T-helper 1 cell treated with Interleukin-12 subunit alpha and Interleukin-12 subunit beta and Interleukin-4 antibody, amounts not matched to agents 30 ng/mL and 1 ng/mL, for 36 hours (primary cell): Measurements from ENCODE around the gene NCAPG2. TPM values are rescaled to one million over a fixed set of nuclear protein-coding genes. Genes with fewer than 3 reads are reported as not detected.

Source experiments
- intact Hi-C: fragments of 100-400 bp; cut with micrococcal nuclease; formaldehyde crosslinking; loops from one replicate; pipeline ENCODE4 v1.15.1; 2024
- total RNA-seq: library from RNA; stranded (reverse); gene quantifications from 2 replicates; pipeline ENCODE4 v1.2.3, GENCODE V29; 2022

The NCAPG2 gene
- total RNA-seq, 1 donor from 2014 or later, result 92.6 TPM

DNA sequence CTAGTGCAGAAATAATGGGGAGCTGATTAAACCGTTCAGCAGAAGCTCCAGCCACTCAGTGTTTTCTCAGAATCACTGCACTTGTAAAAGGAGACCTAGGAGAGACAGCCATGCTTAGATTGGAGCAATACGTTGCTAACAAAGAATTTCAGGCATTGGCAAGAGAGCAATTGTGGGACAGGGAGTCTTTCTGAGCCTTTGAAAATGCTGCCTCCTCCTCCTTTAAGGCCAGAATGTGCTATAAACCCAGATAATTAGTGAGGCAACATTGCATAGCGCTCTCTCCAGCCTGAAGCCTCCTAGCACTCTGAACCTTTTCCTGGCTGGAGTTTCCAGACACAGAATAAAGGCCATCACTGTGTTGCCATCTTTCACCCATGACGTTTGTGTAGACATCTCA lies 98.5 kb downstream of the NCAPG2 start:
- intact Hi-C loops, result loop anchor here (10.0 kb wide), 1 partner anchor 369 kb away; no protein-coding TSS in a partner anchor

DNA sequence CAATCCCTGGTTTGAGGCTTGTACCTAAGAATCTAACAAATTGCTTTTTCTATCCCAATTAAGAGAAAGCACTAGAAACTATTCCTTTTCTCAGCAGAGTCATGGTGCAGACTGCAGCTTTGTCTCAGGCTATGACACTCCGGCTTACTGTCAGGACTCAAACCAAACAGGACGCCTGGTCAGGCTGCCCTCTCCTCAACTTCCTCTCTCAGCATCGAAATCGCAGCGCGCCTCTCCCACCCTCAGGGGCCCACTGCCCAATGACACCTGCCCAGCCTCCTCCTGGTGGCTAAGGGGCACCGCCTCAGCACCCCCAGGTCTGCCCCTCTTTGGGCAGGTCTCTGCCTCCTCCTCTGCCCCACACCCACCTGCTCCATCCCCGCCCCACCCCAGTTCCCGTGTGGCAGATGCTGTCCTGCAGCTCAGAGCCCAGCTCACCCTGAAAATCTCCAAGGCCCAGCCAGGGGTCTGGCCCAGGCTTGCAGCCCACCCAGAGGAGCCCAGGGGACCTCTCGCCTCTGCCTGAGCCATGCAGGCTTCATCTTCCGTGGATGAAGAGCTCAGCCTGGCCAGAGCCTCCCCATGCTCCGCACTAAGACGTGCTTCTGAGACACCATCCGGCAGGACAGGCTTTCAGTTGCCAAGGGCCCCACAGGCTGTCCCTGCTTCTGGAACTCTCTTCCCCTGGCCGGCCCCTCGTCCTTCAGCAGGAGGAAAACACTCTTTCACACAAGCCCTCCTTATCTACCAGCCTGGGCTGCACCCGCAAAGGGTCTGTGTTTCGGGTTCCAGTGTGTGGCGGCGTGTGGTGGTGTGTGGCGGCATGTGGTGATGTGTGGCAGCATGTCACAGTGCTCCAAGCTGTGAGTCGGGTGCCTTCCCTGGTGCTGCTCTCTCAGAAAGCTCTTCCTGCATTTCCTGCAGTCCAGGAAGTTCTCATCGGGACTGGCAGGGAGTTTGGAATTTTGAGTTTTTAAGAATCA lies 100.5 kb downstream of the NCAPG2 start:
- intact Hi-C loops, result loop anchor here (10.0 kb wide), 1 partner anchor 371 kb away; no protein-coding TSS in a partner anchor

DNA sequence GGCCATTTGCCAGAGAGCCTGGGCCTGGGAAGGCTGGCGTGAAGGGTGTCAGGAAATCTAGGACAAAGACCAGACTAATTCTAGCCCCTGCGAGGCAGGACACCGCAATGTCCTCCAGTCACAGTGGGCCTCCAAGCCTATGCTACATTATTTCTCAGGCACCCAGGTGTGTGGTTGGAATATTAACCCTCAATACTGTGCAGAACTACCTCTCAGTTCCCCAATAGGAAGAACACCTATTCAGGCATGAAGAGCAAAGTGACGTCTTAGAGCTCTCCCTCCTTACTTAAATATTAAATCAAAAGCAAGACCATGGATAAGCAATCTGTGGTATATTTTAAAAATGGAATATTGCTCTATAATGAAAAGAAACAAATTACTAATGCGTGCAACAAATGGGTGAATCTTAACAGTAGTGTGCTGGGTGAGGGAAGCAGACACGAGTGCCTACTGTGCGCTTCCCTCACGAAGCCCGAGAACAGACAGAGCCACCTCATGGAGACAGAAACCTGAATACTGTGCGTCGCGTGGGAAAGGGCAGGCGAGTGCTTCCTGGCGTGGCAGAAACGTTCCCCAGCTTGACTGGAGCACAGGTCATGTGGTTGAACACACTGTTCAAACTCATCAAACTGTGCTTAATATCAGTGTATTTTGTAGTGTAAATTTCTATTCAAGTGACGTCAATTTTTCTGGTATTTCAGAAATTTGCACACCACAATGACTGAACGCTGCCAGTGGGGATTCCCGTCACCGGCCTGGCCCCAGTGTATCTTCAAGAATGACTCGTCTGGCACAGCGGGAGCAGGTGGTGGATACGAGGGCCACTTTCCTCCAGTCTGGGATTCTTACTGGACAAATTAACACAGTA lies 101.5 kb downstream of the NCAPG2 start:
- intact Hi-C loops, result loop anchor here (10.0 kb wide), 1 partner anchor 372 kb away; no protein-coding TSS in a partner anchor

DNA sequence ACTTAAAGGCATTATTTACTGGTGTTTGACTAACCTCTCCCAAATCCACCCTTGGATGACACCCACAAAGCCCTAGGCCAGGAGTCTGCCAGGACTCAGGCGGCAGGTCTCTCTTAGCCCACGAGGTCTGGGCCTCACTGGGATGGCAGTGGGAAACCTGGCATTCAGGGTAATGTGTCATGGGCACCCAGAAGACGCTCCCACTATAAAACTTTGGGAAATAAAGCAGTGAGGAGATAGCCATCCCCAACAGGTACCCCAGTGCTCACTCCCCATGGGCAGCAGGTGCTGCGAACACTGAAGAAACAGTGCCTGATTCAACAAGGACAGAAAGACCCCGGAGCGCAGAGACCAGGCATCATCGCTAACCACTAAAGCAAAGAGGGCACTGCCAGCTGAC lies 102.6 kb downstream of the NCAPG2 start:
- intact Hi-C loops, result loop anchor here (10.0 kb wide), 1 partner anchor 373 kb away; no protein-coding TSS in a partner anchor

DNA sequence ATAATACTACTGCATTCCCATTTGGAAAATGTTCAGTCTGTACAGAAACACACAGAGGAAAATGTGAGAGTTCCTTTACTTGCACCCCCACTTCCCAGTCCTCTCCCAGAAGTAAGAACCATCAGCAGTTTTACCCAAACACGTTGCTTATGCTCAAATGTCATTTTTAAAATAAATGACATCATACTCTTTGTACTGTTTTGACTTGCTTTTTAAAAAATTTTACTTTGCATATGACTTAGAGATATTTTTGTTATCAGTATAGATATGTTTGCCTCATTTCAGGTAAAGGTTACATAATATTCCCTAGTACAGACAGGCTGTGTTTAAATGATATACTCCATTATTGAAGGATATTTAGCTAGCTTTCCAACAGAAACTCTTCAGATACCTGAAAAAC lies 103.5 kb downstream of the NCAPG2 start:
- intact Hi-C loops, result loop anchor here (10.0 kb wide), 1 partner anchor 374 kb away; no protein-coding TSS in a partner anchor

DNA sequence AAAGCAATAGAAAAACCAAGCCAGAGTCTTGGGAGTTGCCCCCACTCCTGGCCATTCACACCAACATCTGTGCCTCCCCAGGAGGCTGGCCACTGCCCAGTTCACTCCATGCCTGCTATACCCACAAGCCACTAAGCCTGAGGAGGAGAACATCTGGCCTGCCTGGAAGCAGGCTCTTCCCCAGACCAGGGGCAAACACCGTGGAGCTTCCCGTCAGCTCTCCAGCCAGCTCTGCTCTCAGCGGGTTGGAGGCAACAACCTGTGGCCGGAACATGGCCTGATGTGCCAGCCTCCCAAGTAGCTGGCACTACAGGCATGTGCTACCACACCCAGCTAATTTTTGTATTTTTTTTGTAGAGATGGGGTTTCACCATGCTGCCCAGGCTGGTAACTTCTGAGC lies 107.9 kb downstream of the NCAPG2 start:
- intact Hi-C loops, result loop anchor here (5.0 kb wide), 1 partner anchor 544 kb away; no protein-coding TSS in a partner anchor

DNA sequence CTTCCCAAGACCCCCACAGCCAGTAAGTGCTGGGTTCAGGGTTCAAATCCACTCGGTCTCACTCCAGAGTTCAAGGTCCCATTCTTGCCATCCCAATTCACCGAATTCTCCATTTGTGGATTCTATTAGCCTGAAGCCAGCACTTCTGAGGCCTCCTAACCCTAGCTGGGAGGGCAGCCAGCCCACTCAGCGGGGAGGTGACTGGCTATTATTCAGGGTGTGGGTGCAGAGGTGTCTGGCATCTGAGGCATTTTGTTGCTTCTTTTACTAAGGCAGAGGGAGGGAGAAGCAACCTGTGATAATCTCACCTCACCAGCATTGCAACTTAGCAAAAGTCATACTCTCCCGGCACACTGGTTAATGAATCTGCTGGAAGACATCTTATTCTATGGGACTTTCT lies 108.3 kb downstream of the NCAPG2 start:
- intact Hi-C loops, result loop anchor here (5.0 kb wide), 1 partner anchor 544 kb away; no protein-coding TSS in a partner anchor

DNA sequence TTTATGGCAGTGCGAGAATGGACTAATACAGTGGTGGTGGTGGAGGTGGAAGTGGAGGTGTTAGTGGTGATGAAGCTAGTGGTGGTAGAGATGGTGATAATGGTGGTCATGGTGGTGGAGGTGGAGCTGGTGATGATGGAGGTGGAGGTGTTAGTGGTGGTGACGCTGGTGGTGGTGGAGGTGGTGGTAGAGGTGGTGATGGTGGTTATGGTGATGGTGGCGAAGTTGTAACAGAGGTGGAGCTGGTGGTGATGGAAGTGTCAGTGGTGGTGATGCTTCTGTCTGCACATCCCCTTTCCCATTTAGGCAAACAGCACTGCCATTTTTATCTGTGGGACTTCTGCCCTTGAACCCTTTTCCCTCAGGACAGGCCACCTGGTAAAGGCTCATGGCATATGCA lies 109.5 kb downstream of the NCAPG2 start:
- intact Hi-C loops, result loop anchor here (5.0 kb wide), 1 partner anchor 543 kb away; no protein-coding TSS in a partner anchor

DNA sequence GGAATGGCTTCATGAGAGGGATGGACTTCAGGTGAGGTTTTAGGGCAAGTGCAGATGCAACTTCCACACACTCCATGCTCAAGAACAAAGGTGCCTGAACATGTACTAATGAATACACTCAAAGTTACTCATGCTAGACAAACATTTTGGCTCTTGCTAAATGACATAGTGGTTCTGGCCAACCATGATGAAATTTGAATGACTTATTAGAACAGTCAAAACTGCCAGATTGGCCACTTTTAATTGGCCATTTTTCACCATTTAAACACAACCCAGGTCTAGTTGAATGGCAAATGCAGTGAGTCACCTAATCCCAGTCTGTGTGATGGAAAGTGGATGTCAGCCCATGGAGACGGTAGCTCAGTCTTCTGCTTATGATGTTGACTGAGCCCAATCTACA lies 112.1 kb downstream of the NCAPG2 start:
- intact Hi-C loops, result no loop called here

DNA sequence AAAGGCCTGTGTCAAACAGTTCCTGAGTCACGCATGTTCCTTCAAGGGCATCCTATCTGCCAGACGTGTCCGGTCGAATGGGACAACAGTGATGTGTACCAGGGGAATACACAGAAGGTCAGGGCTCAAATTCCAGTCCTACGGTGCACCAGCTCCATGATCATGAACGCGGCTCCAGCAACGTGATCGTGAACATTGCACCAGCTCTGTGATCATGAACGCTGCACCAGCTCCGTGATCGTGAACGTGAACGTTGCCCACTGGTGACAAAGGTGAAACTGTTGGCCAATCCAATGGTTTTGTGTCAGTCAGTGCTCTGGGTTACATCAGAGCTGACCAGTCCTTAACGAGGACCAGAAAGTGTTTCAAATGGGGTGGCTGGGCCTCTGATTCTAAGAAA lies 112.7 kb downstream of the NCAPG2 start:
- intact Hi-C loops, result no loop called here

DNA sequence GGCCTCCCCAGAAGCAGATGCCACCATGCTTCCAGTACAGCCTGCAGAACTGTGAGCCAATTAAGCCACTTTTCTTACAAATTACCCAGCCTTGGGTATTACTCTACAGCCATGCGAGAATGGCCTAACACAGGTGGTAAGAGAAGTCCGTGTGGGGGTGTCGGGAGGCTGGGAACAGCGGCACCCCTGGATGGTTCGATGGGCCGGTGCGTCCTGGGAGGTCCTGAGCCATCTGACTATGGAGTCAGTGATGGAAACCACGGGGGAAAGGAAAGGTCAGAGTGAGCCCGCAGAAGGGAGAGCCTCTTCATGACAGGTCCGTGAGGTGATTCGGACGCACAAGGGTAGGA lies 114.4 kb downstream of the NCAPG2 start:
- intact Hi-C loops, result no loop called here

DNA sequence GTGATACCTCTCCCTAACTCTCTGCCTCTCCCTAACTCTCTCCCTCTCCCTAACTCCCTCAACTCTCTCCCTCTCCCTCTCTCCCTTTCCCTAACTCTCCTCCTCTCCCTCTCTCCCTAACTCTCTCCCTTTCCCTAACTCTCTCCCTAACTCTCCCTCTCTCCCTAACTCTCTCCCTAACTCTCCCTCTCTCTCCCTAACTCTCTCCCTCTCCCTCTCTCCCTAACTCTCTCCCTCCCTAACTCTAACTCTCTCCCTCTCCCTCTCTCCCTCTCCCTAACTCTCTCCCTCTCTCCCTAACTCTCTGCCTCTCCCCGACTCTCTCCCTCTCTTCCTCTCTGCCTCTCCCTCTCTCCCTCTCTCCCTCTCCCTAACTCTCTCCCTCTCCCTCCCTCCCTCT lies 115.0 kb downstream of the NCAPG2 start:
- intact Hi-C loops, result no loop called here

DNA sequence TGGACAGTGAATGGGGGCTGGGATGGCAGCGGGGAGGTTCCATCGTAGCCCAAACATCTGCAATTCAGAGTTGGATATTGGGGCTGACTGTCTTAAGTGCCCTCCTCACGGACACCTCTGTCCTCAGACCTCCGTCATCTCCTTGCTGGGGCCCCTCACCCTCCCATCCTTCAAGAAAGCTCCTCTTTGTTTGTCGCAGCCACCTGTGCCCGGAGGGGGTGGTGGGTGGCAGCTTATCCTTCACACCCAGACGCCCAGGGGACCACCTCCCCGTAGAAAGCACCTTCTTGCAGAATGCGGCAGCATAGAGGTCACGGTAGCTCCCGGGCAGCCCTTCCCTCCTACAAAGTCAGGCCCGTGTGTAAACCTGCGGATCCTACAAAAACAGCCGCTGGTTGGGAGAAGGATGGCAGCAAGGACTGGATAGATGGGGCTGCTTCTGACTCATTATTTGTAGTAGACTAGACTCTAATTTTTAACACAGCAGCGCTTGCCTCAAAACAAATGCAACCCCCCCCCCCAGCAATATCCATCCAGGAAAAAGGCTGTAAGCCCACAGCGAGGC lies 115.6 kb downstream of the NCAPG2 start:
- intact Hi-C loops, result no loop called here

DNA sequence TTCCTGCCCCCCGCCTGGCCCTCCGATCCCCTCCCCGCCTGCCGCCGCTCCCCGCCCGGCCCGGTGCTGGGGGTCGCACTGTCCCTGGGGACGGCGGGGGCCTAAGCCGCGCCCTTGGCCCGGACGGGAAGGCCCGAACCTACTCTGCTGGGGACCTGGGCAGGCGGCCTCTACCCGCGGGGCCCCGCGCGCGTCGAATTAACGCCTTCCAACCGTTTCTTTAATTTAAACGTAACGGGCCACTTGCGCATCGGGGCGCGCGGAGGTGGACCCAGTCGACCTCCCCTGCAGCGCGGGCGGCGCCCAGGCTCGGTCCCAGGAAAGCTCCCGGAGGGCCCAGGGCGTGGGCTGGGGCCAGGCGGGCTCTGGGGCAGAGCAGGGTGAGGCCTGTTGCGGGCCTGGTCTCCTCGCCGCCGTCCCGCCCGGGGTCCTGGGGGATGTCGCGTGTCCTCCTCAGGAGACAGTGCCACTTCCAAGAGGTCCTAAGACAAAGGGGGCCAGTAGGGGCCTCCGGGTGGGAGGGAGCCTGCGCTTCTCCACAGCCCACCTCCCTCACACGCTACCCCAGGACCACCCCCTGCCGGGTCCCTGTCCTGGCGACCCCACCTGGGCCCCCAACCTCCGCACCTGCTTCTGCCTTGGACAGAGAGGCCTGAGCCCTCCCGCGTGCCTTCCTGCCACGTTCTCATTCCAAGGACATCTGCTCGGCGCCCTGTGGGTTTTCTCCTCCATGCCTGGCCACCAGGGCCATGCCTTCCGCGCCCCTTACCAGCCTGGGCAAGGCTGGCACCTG lies 116.3 kb downstream of the NCAPG2 start:
- intact Hi-C loops, result no loop called here

DNA sequence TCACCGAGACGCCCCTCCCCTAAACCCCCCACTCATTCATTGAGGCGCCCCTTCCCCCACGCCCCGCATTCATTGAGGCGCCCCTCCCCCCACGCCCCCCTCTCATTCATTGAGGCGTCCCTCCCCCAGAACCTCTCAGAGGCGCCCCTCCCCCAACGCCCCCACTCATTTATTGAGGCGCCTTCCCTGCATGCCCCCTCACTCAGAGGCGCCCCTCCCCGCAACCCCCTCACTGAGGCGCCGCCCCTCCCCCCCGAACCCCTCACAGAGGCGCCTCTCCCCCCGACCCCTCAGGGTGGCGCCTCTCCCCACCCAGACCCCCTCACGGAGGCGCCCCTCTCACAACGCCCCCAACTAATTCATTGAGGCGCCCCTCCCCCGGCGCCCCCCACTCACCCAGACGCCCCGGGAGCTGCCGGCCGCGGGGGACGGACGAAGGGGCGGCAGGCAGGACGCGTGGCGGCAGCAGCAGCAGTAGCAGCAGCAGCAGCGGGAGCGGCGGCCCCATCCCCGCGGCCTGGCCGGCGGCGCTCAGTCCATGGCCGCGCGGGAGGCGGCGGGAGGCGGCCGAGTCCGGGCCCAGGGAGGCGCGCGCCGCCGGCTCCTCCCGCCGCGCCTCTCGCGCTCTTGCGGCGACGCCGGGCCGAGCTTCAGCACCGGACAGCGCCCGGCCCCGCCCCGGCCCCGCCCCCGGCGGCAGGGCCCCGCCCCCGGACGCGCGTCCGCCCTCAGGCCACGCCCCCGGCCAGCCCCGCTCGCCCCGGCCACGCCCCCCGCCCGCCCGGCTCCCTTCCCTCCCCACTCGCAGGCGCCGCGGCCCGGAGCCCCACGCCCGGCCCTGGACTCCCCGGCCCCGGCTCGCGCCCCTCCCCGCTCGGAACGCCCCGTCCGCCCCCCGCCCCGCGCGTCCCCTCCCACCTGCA lies 117.2 kb downstream of the NCAPG2 start, which contains the start of gene PTPRN2:
PTPRN2 (minus strand) TSS at position 662 of the 923 bp plus-strand sequence.
- intact Hi-C loops, result no loop called here

DNA sequence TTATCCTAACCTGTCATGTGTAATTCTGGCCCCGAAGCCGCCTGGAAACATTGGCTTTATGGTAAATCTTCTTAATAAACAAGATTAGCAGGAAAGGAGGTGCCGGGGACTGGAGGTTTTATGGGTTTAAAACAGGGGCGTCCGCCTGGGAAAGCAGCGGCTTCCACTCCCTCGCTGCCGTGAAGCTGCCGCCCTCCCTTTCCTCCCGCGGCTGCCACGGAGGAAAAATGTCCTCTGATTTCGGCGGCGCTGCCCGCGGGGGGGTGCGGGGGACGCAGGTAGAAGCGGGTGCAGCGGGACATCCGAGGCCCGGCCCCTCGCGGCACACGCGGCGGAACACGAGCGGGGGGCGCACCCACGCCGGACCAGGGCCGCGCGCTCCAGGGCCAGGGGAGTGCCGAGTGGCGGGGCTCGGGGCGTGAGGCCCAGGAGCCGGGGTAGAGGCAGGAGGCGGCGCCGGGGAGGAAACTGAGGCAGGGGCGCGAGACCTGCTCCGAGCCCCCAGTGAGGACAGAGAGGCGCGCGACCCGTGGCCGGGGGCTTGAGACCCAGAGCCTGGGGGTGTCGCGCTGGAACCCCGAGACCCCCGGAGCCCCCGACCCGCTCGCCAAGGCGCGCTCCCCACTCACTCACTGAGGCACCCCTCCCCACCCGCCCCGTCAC lies 118.0 kb downstream of the NCAPG2 start:
- intact Hi-C loops, result no loop called here

DNA sequence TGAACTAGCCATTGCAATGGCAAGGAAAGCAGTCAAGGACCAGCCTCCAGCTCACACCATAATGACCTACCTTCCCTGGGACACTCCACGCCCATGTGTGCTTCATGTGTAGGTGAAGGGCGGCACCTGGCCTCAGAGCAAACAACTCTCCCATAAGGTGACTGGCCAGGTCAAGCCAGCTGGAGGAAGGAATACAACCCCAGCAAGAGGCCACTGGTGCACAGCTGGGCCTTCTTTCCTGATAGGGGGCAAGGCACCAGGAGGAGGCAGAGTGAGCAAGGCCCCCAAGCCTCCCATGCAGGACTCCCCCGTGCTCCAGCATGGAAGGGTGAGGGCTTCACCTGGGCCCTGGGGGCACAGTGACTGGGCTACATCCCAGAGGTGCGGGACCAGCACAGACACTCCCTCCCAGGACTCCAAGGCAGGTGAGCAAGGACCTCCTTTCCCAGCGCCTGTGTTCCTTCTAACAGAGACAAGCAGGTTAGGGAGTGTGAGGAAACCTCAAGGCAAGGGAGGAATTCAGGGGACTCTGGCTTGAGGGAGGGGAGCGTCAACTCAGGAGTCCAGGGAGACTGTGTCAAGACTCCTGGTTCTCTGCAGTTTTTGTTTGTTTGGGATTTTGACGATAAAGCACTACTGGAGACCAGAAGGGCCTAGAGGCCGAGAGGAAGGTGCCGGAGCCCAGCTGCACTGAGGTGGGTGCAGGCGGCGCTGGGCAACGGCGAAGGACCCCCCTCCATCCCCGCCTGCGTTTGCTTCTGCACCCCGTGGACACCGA lies 118.7 kb downstream of the NCAPG2 start:
- intact Hi-C loops, result no loop called here

DNA sequence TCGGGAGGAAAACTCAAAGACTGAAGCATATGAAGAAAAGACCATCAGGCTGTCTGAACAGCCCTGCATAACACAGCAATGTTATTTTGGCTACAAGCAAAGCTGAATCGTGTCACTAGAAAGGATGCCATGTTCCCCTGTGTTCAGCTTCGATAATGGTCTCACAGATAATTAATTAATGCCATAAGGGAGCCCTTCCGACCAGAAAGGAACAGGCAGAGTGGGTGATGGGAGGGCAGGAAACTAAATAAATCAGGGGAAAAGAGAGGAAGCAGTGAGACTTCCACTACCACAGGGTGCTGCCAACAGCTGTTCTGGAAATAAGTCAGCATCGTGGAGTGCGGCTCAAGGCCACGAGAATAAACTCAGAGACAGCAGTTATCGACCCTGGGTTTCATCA lies 120.2 kb downstream of the NCAPG2 start:
- intact Hi-C loops, result no loop called here
